K562 (cell line): ENCODE measurements around the gene WLS. TPM values are rescaled to one million over a fixed set of nuclear protein-coding genes. Genes with fewer than 3 reads are reported as not detected.

Experiments
- ATAC-seq: fragments of 200-7000 bp; cut with Tn5 transposase; 3 replicates; pipeline ENCODE4 v1.9.1; 2020; ENCODE audit warnings: moderate library complexity
- BruUV-seq: library from RNA; stranded (reverse); fragments of 400-500 nt; replicated peaks from 2 replicates; lab custom pipeline; 2021; lab: Mats Ljungman, UMichigan
- CTCF ChIA-PET: fragments of 300-600 bp; formaldehyde crosslinking; extraction: SDS; loops from one replicate; lab custom pipeline; 2021; ENCODE audit warnings: low intra/inter-chr PET ratio; lab: Yijun Ruan, JAX
- POLR2A ChIA-PET: fragments of 300-600, 350-650 bp; sonication (Branson Sonifier 250); formaldehyde crosslinking; extraction: SDS; loops from one replicate; lab custom pipeline; 2021; ENCODE audit warnings: antibody characterized with exemption, inconsistent platforms; lab: Yijun Ruan, JAX
- DNase-seq, 4 experiments: peaks; one replicate each; pipeline versions ENCODE4 v3.0.0 to v3.0.0-alpha.2; 2011 to 2018; ENCODE audit warnings: low spot score in 3 of 4, mixed read lengths in 3 of 4; ENCODE audit errors: extremely low read depth in 1 of 4
- FAIRE-seq: peaks from 2 replicates; lab custom pipeline; 2011; peaks lifted over from hg19 to GRCh38; lab: Jason Lieb, UNC
- H2AFZ ChIP-seq: 2 replicates; pipeline ENCODE4 v1.6.0; 2011; ENCODE audit warnings: low read depth, low read length, control low read depth, inconsistent platforms
- H3K27ac ChIP-seq: fragments of 200-600 bp; 3 replicates; pipeline ENCODE4 v1.8.0; 2011; ENCODE audit warnings: low read depth, mild to moderate bottlenecking, control low read depth, inconsistent platforms, low read length, moderate library complexity, mixed read lengths; ENCODE audit errors: extremely low read depth
- H3K27me3 ChIP-seq, 2 experiments: fragments of 300-600 bp in 1 of 2; 2 replicates in 1 of 2; 3 replicates in 1 of 2; pipeline versions ENCODE4 v1.6.0 to v1.8.0; 2011; ENCODE audit warnings: inconsistent platforms in 2 of 2, low read length in 2 of 2, mild to moderate bottlenecking in 1 of 2, mixed read lengths in 1 of 2, moderate library complexity in 1 of 2; ENCODE audit not compliant: control insufficient read depth in 2 of 2, insufficient read depth in 2 of 2
- H3K36me3 ChIP-seq: fragments of 300-600 bp; 3 replicates; pipeline ENCODE4 v1.8.0; 2011; ENCODE audit warnings: mild to moderate bottlenecking, low read length, inconsistent platforms; ENCODE audit not compliant: control insufficient read depth, insufficient read depth
- H3K4me1 ChIP-seq, 2 experiments: fragments of 200-600 bp in 1 of 2; replicated peaks in 1 of 2; 2 replicates in 1 of 2; 3 replicates in 1 of 2; pipeline versions ENCODE4 v1.5.1 to v1.8.0; 2011; ENCODE audit warnings: inconsistent platforms in 2 of 2, low read length in 2 of 2, mild to moderate bottlenecking in 1 of 2, mixed read lengths in 1 of 2, moderate library complexity in 1 of 2; ENCODE audit not compliant: control insufficient read depth in 2 of 2, insufficient read depth in 2 of 2
- H3K4me2 ChIP-seq: 2 replicates; pipeline ENCODE4 v1.6.1; 2011; ENCODE audit warnings: low read length, control low read depth, inconsistent platforms, mixed read lengths; ENCODE audit not compliant: insufficient read depth
- H3K4me3 ChIP-seq: fragments of 200-600 bp; sonication (generic), shearing (Covaris generic); 2 replicates; pipeline ENCODE4 v1.5.1; 2016; ENCODE audit warnings: control low read depth, inconsistent platforms
- H3K79me2 ChIP-seq: fragments of 200-600 bp; 3 replicates; pipeline ENCODE4 v1.8.0; 2011; ENCODE audit warnings: low read length, inconsistent platforms; ENCODE audit not compliant: control insufficient read depth, insufficient read depth
- H3K9ac ChIP-seq, 2 experiments: 2 replicates each; pipeline versions ENCODE4 v1.6.0 to v1.6.1; 2011; ENCODE audit warnings: low read depth in 2 of 2, low read length in 2 of 2, control low read depth in 1 of 2, inconsistent platforms in 1 of 2, mild to moderate bottlenecking in 1 of 2, mixed read lengths in 1 of 2; ENCODE audit not compliant: insufficient read depth in 1 of 2
- H3K9me1 ChIP-seq: one replicate; pipeline ENCODE4 v1.6.0; 2011; ENCODE audit warnings: inconsistent platforms, mild to moderate bottlenecking, low read length, moderate library complexity; ENCODE audit not compliant: control insufficient read depth, insufficient read depth
- H3K9me3 ChIP-seq: replicated peaks from 2 replicates; pipeline ENCODE4 v1.5.1; 2011; ENCODE audit warnings: low read depth, low read length, inconsistent platforms; ENCODE audit not compliant: control insufficient read depth, insufficient read depth
- H4K20me1 ChIP-seq: replicated peaks from 2 replicates; pipeline ENCODE4 v1.6.1; 2011; ENCODE audit warnings: low read length, inconsistent platforms, mixed read lengths; ENCODE audit not compliant: control insufficient read depth, insufficient read depth
- BDP1 ChIP-seq: IDR thresholded peaks from 3 replicates; pipeline ENCODE4 v1.6.1; 2011; ENCODE audit not compliant: insufficient read length, insufficient read depth
- CEBPB ChIP-seq: fragments of 450-650 bp; IDR thresholded peaks from 2 replicates; pipeline ENCODE4 v1.6.1; 2016; ENCODE audit warnings: missing genetic modification characterization, missing compliant biosample characterization
- STAG1 ChIP-seq: sonication (generic); formaldehyde crosslinking; IDR thresholded peaks from 2 replicates; pipeline ENCODE4 v1.5.0; 2020; ENCODE audit warnings: missing genetic modification reagents, borderline replicate concordance
- TARDBP ChIP-seq: fragments of 450-650 bp; IDR thresholded peaks from 2 replicates; pipeline ENCODE4 v1.6.1; 2016
- WGBS: fragments of 100-300 bp; shearing (Covaris generic); methylation state at CpG from one replicate; pipeline ENCODE4 v1.1.6; 2016; ENCODE audit warnings: low coverage, mixed read lengths; ENCODE audit not compliant: insufficient coverage; ENCODE audit errors: missing lambda C conversion rate; 5-methylcytosine and 5-hydroxymethylcytosine counted together
- in situ Hi-C: fragments of 300-500 bp; cut with MboI; formaldehyde crosslinking; loops from 4 replicates; pipeline ENCODE4 v1.15.0; 2018; ENCODE audit warnings: inconsistent platforms, mixed read lengths
- intact Hi-C: fragments of 100-400 bp; cut with micrococcal nuclease; formaldehyde crosslinking; loops from 2 replicates; pipeline ENCODE4 v1.14.2; 2022
- polyA plus RNA-seq, 8 experiments: library from polyadenylated mRNA; depleted of rRNA in 4 of 8; stranded (reverse) in 5 of 8; unstranded in 3 of 8; fragments of >200 nt; fragmentation: Nextera tagmentation in 2 of 8; fragmentation: Illumina TruSeq in 1 of 8; extraction: Ambion mirVana in 2 of 8; extraction: Trizol in 1 of 8; gene quantifications; 2 replicates each; pipeline versions ENCODE4 v1.2.1 to v1.2.3, GENCODE V29; 2011 to 2014; ENCODE audit warnings: inconsistent platforms in 1 of 8, missing spikeins in 1 of 8
- total RNA-seq, 7 experiments: library from RNA; depleted of rRNA in 6 of 7; stranded (reverse); fragments of >200 nt in 6 of 7; fragmentation: Illumina TruSeq in 2 of 7; extraction: Trizol in 2 of 7; gene quantifications; 2 replicates each; pipeline versions ENCODE4 v1.2.1 to v1.2.3, GENCODE V29; 2011 to 2021; ENCODE audit warnings: low replicate concordance in 1 of 7

WLS gene
- total and polyA plus RNA-seq, 9 of the 15 experiments (the other 6 are each of a cell fraction or from before 2014, with no cell fraction given) = 0.47 TPM; not detected in 8

DNA sequence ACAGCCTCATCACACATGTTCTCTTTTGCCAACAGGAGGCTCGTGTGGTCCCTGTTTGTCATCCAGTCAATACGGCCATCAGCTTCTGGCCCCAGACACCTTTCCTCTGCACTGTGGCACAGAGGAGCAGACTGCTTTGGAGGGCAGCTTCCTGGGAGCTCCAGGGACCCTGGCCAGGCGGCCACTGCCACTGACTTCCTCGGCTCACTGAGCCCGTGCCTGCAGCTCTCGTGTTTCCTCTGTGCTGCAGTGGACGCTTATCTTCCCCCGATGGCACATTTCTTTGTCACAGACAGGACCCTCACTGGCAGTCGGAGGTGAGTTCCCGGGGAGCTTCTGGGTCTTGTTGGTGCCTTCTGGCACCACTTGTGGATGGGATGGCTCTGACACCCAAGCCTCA is 114.9 kb downstream of the WLS start:
- H3K79me2 ChIP-seq = no peaks in the 10 kb centered on the region
- no peak for TF ChIP-seq CEBPB (tag)
- TF ChIP-seq STAG1 (CRISPR knock-in tag) = 0 out of 2 replicates have a peak, but pooled peaks have one; percentile 23
- TF ChIP-seq TARDBP = no peak
- no peak for TF ChIP-seq BDP1
- in situ Hi-C loops (loop anchor here (25.0 kb wide), 2 partner anchors 580 to 1620 kb away; no protein-coding TSS in a partner anchor), intact Hi-C loops (loop anchor here (5.0 kb wide), 2 partner anchors 205 to 1620 kb away; no protein-coding TSS in a partner anchor)
- CTCF ChIA-PET = interaction anchor here (0.6 to 1.7 kb wide), 2 partner anchors 14 to 268 kb away, joined by 3 to 6 read pairs; no protein-coding TSS in a partner anchor
- H3K9me1 ChIP-seq = no peaks in the 10 kb centered on the region
- peak overlapping the region; percentile 20; the same call in 1 of the 2 replicates for H3K4me2 ChIP-seq
- BruUV-seq = no TSS peak
- no peaks in the 10 kb centered on the region for H4K20me1 ChIP-seq
- POLR2A ChIA-PET = interaction anchor here (1.0 to 1.1 kb wide), 3 partner anchors 202 to 267 kb away, joined by 3 read pairs; no protein-coding TSS in a partner anchor
- no peak overlapping the region for H3K4me3 ChIP-seq
- FAIRE-seq (no peak), DNase-seq (no peak), ATAC-seq (no peak)
- H3K36me3 ChIP-seq = no peaks in the 10 kb centered on the region
- H2AFZ ChIP-seq = 0 out of 2 replicates have a peak overlapping the region, but pooled peaks have one; percentile 11
- peaks cover 0 to 4% of the 10 kb centered on the region in 2 experiments; a peak in 1 of 5 replicates for H3K27me3 ChIP-seq
- WGBS = under 1% methylated on average over 10 of the region's 10 CpGs
- no peak overlapping the region for H3K27ac ChIP-seq
- peak overlapping the region in 1 of 2 experiments; percentile 66; a peak in 2 of 4 replicates for H3K9ac ChIP-seq
- H3K4me1 ChIP-seq = no peaks in the 10 kb centered on the region
- no peaks in the 10 kb centered on the region for H3K9me3 ChIP-seq
